B cell (primary cell): ENCODE measurements around the gene ANKRD34A. TPM values are rescaled to one million over a fixed set of nuclear protein-coding genes. Genes with fewer than 3 reads are reported as not detected.
A peak's percentile ranks its signal among the peaks of the same experiment; 100 is the strongest.

Source experiments
- ATAC-seq: fragments of 200-7000 bp; cut with Tn5 transposase; one replicate; pipeline ENCODE4 v1.10.0; 2021; ENCODE audit warnings: low read depth, mild to moderate bottlenecking, moderate number of reproducible peaks, moderate library complexity
- CTCF ChIA-PET: fragments of 350-600 bp; sonication (Branson Sonifier 250); formaldehyde crosslinking; loops from one replicate; lab custom pipeline; 2021; ENCODE audit warnings: antibody characterized with exemption, inconsistent platforms; lab: Charles Lee
- POLR2A ChIA-PET: fragments of 350-600 bp; sonication (Branson Sonifier 250); formaldehyde crosslinking; loops from one replicate; lab custom pipeline; 2021; ENCODE audit warnings: antibody characterized with exemption; lab: Charles Lee
- DNase-seq: peaks from one replicate; pipeline ENCODE4 v3.0.0; 2013
- H2AFZ ChIP-seq: 2 replicates; pipeline ENCODE4 v1.6.1; 2012; ENCODE audit warnings: mild to moderate bottlenecking, low read depth, low read length; ENCODE audit not compliant: insufficient read depth, poor library complexity, severe bottlenecking
- H3K27ac ChIP-seq, 2 donors: 1 replicate in 1 of 2; 2 replicates in 1 of 2; pipeline ENCODE4 v1.5.1; 2012 to 2013; ENCODE audit warnings: low read length in 2 of 2, mild to moderate bottlenecking in 2 of 2, moderate library complexity in 1 of 2
- H3K27me3 ChIP-seq, 4 experiments: fragments of 200-600 bp in 1 of 4; sonication (generic) in 1 of 4; replicated peaks in 1 of 4; 1 replicate in 2 of 4; 2 replicates in 2 of 4; pipeline versions ENCODE4 v1.6.1 to v1.7.0; 2013 to 2016; ENCODE audit warnings: low read length in 3 of 4, mild to moderate bottlenecking in 2 of 4, mixed read lengths in 1 of 4, moderate library complexity in 1 of 4; ENCODE audit not compliant: insufficient read depth in 4 of 4, control insufficient read depth in 3 of 4; ENCODE audit errors: control extremely low read depth in 1 of 4
- H3K36me3 ChIP-seq, 2 experiments: replicated peaks in 1 of 2; 1 replicate in 1 of 2; 2 replicates in 1 of 2; pipeline versions ENCODE4 v1.6.1 to v1.7.1; 2013; ENCODE audit warnings: low read length in 1 of 2; ENCODE audit not compliant: insufficient read depth in 2 of 2, control insufficient read depth in 1 of 2; ENCODE audit errors: control extremely low read depth in 1 of 2, extremely low read depth in 1 of 2
- H3K4me1 ChIP-seq, 2 donors: fragments of 200-600 bp in 1 of 2; sonication (generic) in 1 of 2; 1 replicate in 1 of 2; 2 replicates in 1 of 2; pipeline versions ENCODE4 v1.5.1 to v1.6.1; 2013 to 2017; ENCODE audit warnings: low read length in 2 of 2; ENCODE audit not compliant: control insufficient read depth in 2 of 2, insufficient read depth in 2 of 2
- H3K4me2 ChIP-seq: replicated peaks from 2 replicates; pipeline ENCODE3; 2012; ENCODE audit warnings: mild to moderate bottlenecking, low read depth, low read length; ENCODE audit not compliant: poor library complexity, severe bottlenecking
- H3K4me3 ChIP-seq, 5 experiments: fragments of 200-600 bp in 1 of 5; sonication (generic) in 1 of 5; 1 replicate in 3 of 5; 2 replicates in 2 of 5; pipeline versions ENCODE4 v1.5.1 to v1.7.0; 2011 to 2016; ENCODE audit warnings: low read length in 4 of 5, mild to moderate bottlenecking in 4 of 5, low read depth in 2 of 5, control low read depth in 1 of 5, moderate library complexity in 1 of 5; ENCODE audit not compliant: insufficient read depth in 1 of 5; ENCODE audit errors: control extremely low read depth in 1 of 5, extremely low read depth in 1 of 5
- H3K79me2 ChIP-seq: fragments of 200-600 bp; sonication (generic); one replicate; pipeline ENCODE4 v1.6.0; 2016; ENCODE audit warnings: low read length; ENCODE audit not compliant: control insufficient read depth, insufficient read depth
- H3K9ac ChIP-seq: fragments of 200-600 bp; sonication (generic); 2 replicates; pipeline ENCODE4 v1.6.1; 2017; ENCODE audit warnings: mild to moderate bottlenecking, low read length, moderate library complexity
- H3K9me3 ChIP-seq, 3 donors: one replicate each; pipeline versions ENCODE4 v1.6.1 to v1.7.1; 2013; ENCODE audit warnings: low read length in 2 of 3; ENCODE audit not compliant: control insufficient read depth in 2 of 3, insufficient read depth in 1 of 3; ENCODE audit errors: control extremely low read depth in 1 of 3
- H4K20me1 ChIP-seq: 2 replicates; pipeline ENCODE4 v1.6.0; 2012; ENCODE audit warnings: mild to moderate bottlenecking, low read length; ENCODE audit not compliant: insufficient read depth, control insufficient read depth, poor library complexity, severe bottlenecking
- H3K27ac Mint-ChIP-seq: one replicate; pipeline ENCODE4 v1.8.0; 2021; ENCODE audit warnings: mixed read lengths
- H3K27me3 Mint-ChIP-seq: one replicate; pipeline ENCODE4 v1.8.0; 2021; ENCODE audit warnings: mixed read lengths
- H3K4me1 Mint-ChIP-seq: one replicate; pipeline ENCODE4 v1.8.0; 2021; ENCODE audit warnings: mixed read lengths
- H3K4me3 Mint-ChIP-seq: one replicate; pipeline ENCODE4 v1.8.0; 2021; ENCODE audit warnings: mixed read lengths
- H3K9me3 Mint-ChIP-seq: one replicate; pipeline ENCODE4 v1.8.0; 2022; ENCODE audit warnings: mixed read lengths; ENCODE audit not compliant: insufficient read depth
- CTCF ChIP-seq: fragments of 200-600 bp; IDR thresholded peaks from one replicate; pipeline ENCODE4 v1.8.0; 2022; ENCODE audit warnings: antibody characterized with exemption, mild to moderate bottlenecking
- EZH2 ChIP-seq: IDR thresholded peaks from 2 replicates; pipeline ENCODE4 v1.6.1; 2012; ENCODE audit warnings: borderline replicate concordance, low read depth, mild to moderate bottlenecking, moderate library complexity, low read length; ENCODE audit not compliant: insufficient read depth, poor library complexity, severe bottlenecking
- WGBS: methylation state at CpG from one replicate; pipeline ENCODE4 v1.1.5; 2013; ENCODE audit warnings: missing lambda C conversion rate; ENCODE audit not compliant: insufficient coverage; 5-methylcytosine and 5-hydroxymethylcytosine counted together
- intact Hi-C: fragments of 100-400 bp; cut with micrococcal nuclease; formaldehyde crosslinking; loops from one replicate; pipeline ENCODE4 v1.10.0; 2022
- polyA plus RNA-seq: library from polyadenylated mRNA; depleted of rRNA; stranded (reverse); fragments of >200 nt; gene quantifications from 2 replicates; pipeline ENCODE4 v1.2.3, GENCODE V29; 2012
- total RNA-seq, 2 donors: library from RNA; stranded (reverse); fragments of 120-200 nt in 1 of 2; gene quantifications; 1 replicate in 1 of 2; 2 replicates in 1 of 2; pipeline versions ENCODE4 v1.2.3 to v1.2.4, GENCODE V29; 2013 to 2022

Gene ANKRD34A
- total and polyA plus RNA-seq, 2 donors (not counting 1 experiment from before 2014, with no cell fraction given): 0.86 to 1.8 TPM

GRCh38 chr1:145927916-145928643 is 36.3 kb downstream of the ANKRD34A start:
- Histone ChIP-seq H3K9ac (peak overlapping the region; percentile 98), H3K27ac (peak overlapping the region; percentile 96 to 99), H3K4me2 (peak overlapping the region; percentile 77), H3K4me1 (peaks cover 25 to 37% of the 10 kb centered on the region in 2 donors), H3K79me2 (peaks cover 18% of the 10 kb centered on the region), H3K9me3 (no peaks in the 10 kb centered on the region), H4K20me1 (no peaks in the 10 kb centered on the region), H3K27me3 (no peaks in the 10 kb centered on the region), H2AFZ (peak overlapping the region; percentile 73), H3K4me3 (peak overlapping the region; percentile 71 to 95 (median 83)), H3K36me3 (peaks cover 3 to 14% of the 10 kb centered on the region in 2 experiments)
- Mint-ChIP-seq H3K27me3 (no peaks in the 10 kb centered on the region), H3K9me3 (no peaks in the 10 kb centered on the region), H3K4me3 (peak overlapping the region; percentile 78), H3K4me1 (peaks cover 19% of the 10 kb centered on the region), H3K27ac (peak overlapping the region; percentile 81)
- CTCF ChIA-PET: interaction anchor here (0.8 to 3.6 kb wide), 22 partner anchors 9 to 110 kb away, joined by 3 to 30 read pairs (median 6); partner anchors contain the start of genes ANKRD34A, LIX1L, NUDT17 and PEX11B
- TF ChIP-seq CTCF (no peak), EZH2 (no peak)
- ATAC-seq (no peak), DNase-seq (peak; percentile 27)
- intact Hi-C loops: loop anchor here (1.0 to 2.0 kb wide), 6 partner anchors 10 to 109 kb away; partner anchors contain the start of genes ANKRD34A, LIX1L, PEX11B and PIAS3
- POLR2A ChIA-PET: interaction anchor here (0.7 to 3.5 kb wide), 16 partner anchors 9 to 109 kb away, joined by 3 to 43 read pairs (median 8); partner anchors contain the start of genes ANKRD34A, LIX1L, NUDT17 and PEX11B
- WGBS: 43% methylated on average over 11 of the region's 20 CpGs
